GM21447 (cell line): ENCODE measurements around the gene COL9A1.

Experiments used
- ATAC-seq: cut with Tn5 transposase; IDR thresholded peaks from one replicate; pipeline ENCODE4 v1.9.1; 2021; ENCODE audit not compliant: unreplicated experiment

Gene COL9A1

DNA sequence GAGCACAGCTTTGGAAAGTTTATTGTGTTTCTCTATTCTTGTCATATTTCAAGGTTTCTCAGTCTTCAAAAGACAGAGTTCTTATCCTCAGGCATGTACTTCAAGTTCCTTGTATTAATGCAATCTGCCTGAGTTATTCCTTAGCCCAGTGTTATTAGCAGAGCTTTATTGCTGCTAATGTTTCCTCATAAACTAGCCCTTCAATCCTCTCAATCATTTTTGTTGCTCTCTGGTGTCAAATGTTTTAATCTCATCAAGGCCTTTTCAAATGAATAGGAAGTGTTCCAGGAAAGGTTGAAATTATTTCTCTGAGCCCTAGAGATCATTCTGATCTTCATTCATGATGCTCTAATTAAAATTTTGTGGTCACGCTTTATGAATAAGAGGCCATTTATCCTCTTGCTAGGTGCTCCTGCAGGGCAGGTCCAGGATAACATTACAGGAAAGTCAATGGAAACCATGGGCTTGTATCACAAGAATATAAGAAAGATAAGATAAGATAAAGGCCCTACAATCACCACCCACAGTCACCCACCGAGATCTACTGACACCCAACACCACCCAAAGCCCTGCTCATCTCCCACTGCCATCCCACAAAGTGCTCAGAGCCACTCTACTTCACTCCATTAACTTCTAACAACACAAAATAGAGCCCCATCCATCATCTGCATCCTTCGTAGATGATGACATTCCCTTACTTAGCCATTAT is 125.9 kb downstream of the COL9A1 start:
- no peak for ATAC-seq

DNA sequence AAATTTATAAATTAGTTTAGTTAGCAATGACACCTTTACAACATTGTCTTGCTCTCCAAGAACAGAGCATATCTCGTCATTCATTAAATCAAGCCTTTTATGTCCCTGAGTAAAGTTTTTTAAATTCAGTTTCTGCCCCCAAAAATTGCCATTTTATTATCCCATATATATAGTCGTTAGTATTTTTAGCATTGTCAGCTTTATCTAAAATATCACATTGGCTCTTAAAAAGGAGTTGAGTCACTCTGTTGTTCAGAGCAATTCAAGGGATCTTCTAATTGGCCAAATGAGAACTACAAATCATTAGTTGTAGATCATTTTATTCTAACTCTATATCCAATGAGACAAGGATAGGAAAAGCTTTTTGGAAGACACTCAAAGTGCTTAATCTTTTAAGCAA is 127.1 kb downstream of the COL9A1 start:
- no peak for ATAC-seq

DNA sequence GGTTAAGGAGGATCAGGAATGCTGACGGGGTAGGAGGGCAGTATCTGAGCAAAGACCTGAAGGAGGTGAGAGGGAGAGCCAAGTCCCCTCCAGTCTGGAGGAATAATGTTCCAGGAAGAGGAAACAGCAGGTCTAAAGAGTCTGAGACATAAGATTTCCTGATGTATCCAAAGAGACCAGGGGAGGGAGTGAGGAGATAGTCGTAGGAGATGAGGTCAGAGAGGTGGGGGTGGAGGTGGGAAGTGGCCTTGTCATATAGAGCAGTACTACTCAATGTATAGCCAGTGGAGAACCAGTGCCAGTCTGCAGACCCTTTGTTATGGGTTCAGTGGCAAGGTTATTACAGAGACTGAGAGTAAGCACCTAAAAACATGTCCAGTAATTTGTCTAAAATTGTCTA is 130.6 kb downstream of the COL9A1 start:
- ATAC-seq: no peak

DNA sequence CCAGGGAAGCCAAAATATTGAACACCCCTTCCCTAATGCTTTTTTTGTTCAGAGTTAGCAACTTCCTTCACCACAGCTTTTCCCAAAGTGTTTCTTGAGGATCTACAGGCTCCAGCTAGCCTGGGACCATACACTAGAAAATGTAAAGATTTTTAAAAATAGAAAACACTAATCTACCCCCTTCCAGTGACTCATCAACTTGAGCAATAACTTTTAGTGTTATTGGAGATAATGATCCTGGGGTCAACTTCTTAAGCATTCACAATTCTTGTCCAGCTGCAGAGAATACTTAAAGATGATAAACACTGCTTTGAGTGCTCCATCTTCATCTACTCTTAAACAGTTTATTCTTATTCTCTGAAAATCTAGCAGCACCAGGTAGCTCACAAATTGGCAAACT is 131.6 kb downstream of the COL9A1 start:
- ATAC-seq: no peak

DNA sequence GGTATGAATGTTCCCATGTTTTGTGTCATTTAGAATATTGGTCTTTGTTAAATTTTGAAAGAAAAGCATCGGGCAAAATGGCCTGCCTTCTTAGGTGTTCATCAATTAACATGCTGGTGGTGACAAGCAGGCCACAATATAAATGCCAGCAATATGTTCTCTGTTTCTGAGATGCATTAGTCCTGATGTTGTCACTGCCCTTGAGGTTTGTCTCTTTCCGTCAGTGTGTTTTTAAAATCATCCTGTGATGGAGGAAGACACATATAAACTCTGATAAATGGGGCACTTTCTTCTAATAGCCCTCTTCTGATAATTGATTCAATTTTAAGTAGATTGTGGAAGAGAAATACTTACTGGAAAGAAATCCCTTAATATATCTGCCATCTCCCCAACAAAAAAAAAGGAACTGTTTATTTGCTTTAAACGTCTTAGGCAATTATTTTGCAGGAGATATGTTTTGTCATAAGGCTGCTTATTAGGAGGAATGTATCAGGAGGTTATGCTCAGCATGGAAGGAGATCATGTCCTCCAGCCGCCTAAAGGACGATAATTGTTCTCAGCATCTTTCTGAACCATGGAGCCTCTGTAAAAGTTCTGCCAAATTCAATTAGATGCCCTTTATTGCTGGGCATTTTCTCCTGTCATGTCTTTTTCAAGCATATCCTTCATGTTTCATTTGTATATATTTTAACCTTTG is 134.1 kb downstream of the COL9A1 start:
- ATAC-seq: no peak
